ENCODE data around the gene PAPSS2.

Gene PAPSS2

DNA sequence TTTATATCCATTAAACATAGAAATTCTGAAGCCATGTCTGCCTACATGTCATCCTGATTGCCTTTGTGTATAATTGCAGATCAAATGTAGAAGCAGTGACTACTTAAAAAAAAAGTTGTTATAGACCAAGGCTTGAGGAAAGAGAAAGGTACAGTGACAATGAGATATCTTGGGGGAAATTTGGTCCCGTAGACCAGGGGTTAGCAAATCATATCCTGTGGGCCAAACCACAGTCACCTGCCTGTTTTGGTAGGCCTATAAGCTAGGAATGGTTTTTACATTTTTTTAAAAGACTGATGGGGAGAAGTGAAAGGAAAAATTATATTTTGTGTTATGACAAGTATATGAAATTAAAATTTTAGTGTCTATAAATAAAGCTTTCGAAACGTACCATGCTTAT, 12.9 kb downstream of the PAPSS2 start:
- DNase-seq: no peak

DNA sequence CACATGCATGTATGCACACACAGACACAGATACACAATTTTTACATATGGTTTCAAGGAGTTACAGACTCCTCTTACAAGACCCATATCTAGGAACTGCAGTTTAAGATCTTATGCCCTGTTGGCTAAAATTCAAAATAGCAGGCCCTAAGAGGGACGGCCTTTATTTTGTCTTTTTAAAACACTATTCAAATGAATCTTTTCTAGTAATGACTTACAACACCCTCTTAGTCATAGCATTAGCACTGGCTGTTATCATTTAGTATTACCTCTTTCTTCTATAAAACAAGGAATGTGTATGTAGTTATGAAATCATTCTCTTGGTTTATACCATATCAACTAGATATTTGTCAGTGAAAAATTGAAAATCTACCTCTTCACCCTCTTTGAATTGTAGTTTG, 15.3 kb downstream of the PAPSS2 start:
- no peak for DNase-seq

DNA sequence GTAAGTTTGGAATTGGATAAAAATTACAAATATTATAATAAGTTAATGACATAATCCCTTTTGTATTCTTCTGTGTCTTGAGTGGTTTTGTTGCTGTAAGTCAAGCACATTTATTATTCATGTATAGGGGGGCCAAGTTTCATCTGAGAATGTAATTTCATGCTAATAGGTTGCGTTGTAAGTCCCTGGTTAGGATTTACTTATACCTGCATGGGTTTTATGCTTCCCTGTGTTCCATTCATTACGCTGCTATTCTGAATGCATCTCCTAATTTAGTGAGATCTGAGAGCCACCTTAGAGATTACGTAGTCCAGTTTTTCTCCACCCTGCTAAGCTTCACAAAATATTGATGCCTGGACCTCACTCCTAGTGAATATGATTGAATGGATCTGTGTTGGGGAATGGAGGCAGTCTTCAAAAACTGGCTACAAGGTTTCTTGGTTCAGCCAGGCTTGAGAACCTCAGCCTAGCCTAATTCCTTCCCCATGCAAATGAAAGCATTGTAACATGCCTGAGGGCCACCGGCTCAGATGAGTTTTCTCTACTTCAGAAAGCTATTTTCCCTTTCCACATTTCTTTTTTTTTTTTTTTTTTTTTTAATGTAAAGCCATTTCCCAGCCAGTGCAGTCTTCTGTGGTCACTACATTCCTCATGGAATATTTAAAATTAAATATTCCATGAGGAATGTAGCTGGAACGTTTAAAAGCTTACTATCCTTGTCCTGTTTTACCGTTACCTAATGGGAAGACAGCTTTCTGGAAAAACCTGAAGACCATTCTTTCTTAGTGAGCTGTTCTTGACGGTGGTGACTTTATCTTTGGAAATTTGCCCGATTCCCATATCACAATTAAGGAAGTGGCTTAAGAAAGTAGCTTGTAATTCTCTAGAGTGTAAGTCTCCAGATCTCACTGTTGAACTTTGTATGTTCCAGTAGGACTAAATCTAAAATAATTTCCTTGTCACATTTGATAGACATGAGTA, 16.0 kb downstream of the PAPSS2 start:
- DNase-seq: no peak

DNA sequence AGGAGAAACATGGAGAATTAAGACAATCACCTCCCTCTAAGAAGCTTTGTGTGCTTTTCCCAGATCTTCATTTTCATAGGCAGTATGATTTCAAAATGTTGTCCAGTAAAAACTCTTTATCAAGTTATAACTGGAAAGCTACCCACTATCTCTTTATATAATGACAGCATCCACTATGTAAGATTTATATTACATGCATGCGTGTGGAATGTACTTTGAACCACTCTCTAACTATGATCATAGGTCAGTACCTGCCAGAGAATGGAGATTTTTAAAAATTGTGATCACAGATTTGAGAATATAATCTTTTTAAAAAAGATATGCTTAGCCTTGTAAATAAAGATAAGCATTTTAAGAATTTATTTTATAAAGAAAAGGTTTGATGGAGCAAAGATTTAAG, 17.9 kb downstream of the PAPSS2 start:
- no peak for DNase-seq

DNA sequence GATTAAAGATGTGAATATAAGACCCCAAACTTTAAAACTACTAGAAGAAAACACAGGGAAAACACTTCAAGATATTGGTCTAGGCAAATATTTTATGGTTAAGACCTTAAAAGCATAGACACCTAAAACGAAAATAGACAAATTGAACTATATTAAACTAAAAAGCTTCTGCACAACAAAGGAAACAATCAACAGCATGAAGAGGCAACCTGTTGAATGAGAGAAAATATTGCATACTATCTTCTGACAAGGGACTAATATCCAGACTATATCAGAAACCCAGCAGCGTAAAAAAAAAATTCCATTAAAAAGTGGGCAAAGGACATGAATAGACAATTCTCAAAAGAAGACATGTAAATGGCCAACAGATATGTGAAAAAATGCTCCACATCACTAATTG, 18.6 kb downstream of the PAPSS2 start:
- DNase-seq: no peak

DNA sequence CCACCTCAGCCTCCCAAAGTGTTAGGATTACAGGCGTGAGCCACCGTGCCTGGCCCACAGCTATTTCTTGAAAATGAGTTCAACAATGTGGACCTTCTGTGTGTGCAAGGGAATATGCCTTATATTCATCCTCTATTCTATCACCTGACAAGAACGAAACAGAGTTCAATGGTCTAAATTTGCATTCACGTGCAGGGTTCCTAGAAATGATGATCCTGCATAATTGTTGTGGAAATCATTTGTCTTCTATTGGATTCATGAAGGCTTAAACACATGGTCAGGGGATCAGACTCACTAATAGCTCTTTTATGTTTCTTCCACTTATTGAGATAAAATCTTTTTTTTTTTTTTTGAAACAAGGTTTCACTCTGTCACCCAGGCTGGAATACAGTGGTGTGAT, 23.7 kb downstream of the PAPSS2 start:
- DNase-seq: no peak

DNA sequence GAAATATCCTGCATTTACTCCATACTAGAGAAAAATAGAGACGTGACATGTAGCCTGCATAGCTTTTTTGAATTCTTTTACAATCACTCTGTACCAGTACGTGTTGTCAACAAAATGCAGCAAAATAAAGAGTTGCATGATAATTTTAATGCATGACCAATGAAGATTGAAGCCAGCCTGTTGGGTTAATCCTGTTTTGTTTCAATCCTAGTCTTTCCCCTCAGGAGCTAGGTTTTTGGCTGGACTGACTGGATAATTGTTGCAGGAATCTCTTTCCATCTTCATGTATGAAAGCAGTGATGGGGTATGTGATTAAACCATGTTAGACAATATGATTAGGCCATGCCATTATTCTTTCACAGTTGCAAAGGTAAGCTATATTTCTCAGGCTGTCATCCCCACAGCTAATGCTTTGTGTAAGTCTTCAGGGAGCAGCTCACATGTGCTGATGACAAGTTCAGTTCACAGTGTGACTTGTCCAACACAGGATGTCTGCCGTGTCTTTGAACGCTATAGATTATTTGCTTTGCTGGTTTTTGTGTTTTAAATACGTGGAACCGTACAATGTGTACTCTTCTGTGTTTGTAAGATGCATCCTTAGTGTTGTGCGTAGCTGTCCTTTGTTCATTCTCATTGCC, 24.4 kb downstream of the PAPSS2 start:
- DNase-seq: no peak

DNA sequence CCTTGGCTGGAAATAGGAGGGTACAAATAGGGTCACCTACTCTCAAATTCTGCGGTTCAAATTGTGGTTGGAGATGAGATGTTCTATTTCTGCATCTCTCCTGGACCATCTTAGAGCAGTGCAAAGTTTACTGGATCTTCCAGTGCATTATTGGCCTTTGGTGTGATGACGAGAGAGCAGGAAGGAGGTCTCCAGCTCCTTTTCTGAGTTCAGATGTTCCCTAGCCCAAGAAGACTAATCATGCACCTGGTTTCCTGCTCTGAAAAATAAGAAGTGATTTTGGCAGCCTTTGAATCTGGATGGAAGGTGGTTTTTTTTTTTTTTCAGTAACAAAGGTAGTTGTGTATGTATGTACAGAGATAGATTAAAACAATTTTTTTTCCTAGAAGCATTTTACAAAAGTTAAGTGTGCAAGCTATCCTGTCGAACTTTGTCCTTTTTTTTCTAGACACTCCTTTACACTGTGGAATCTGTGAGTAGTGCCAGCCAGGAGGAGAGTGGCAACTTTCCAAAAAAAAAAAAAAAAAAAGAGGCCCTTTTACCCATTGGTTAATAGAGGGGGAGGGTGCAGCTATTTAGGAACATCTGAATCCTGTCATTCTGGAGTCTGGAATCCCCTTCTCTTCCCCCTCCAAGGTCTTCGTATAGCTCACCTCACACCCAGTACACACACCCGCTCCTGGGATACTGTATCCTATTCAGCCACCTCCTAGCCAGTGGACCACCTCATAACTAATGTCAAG, 26.3 kb downstream of the PAPSS2 start:
- no peak for DNase-seq

DNA sequence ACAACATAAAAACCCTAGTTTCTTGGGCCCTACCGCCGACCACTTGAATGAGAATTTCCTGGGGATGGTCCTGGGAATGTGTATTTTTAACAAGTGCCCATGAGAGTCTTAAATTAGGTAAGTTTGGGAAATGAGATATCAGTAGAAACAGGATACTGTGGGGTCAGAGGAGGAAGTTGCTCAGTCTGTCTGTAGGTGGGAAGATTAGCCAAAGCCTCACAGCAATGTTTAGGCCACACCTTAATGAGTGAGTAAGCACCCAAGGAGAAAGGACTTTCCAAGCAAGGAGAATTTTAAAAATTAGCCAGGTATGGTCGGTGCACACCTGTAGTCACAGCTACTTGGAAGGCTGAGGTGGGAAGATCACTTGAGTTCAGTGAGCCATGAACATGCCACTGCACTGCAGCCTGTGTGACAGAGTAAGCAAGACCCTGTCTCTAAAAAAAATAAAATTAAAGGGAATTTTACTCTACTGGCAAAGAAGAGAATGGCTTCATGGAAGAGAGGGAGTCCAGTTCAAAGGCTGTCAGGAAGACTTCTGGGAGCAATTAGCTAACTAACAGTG, 31.9 kb downstream of the PAPSS2 start:
- no peak for DNase-seq

DNA sequence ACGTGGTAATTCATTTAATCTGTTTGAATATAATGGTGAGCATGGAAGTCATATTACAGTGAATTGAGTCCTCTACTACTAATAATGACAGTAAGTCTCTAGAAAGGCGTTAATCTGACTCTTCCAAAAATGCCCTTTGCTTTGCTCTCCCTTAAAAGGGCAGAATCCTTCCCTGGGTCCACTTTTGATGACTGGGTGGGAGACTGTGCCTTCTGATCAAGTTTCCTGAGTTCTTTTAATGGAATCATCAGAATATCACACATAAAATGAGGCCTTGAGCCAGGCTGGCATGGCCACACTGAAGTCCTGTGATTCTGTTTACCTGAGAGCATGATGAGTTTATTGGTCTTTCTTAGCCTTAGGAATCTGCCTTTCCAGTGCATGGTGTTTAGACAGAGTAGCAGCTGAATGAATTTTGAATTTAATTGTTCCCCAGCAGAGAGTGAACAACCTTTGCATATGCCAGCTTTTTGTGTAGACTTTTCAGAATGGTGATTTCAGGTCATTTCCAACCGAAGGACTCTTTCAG, 33.3 kb downstream of the PAPSS2 start:
- DNase-seq: no peak

DNA sequence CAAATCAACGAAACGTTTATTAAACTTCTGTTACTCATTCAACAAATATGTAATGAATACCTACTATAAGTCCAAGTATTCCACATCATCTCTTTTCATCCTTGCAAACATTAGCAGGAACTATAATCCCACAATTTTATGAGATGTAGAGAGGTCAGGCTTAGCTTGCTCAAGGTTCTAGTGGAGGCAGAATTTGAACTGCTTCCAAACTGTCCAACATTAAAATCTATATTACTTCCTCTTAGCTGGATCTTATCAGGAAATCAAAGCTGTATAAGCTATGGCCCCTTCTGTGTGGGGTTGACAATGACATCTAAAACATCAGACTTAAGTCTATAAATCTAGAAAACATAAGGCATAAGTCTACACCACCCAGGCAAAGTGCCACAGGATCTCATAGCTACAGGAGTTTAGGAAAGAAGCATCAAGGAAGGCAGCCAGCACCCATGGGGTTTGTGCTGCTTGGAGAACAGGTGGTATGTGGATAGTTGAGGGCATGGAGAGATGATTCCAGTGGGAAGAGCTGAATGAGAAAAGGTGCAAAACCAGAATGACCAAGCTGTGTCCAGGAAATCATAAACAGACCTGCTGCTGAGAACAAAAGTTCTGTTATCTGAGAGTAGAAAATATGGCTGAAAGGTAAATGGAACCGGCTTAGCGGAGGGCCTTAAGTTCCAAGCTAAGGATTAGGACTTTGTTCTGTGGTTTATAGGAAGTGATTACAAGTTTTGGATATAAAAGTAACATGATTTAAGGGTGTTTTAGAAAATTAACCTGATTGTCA, 34.5 kb downstream of the PAPSS2 start:
- no peak for DNase-seq

DNA sequence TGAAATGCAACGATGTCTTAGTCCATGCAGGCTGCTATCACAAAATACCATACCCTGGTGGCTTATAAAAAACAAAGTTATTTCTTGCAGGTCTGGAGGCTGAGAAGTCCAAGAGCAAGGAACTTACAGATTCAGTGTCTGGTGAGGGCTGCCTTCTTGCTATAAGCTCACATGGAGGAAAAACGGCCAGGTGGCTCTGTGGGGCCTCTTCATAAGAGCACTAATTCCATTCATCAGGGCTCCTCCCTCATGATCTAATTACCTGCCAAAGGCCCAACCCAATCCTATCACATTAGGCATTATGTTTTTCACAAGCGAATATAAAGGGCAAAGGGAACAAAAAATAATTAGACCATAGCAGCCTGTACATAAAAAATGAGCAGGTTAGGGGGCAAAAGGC, 35.4 kb downstream of the PAPSS2 start:
- DNase-seq: no peak

DNA sequence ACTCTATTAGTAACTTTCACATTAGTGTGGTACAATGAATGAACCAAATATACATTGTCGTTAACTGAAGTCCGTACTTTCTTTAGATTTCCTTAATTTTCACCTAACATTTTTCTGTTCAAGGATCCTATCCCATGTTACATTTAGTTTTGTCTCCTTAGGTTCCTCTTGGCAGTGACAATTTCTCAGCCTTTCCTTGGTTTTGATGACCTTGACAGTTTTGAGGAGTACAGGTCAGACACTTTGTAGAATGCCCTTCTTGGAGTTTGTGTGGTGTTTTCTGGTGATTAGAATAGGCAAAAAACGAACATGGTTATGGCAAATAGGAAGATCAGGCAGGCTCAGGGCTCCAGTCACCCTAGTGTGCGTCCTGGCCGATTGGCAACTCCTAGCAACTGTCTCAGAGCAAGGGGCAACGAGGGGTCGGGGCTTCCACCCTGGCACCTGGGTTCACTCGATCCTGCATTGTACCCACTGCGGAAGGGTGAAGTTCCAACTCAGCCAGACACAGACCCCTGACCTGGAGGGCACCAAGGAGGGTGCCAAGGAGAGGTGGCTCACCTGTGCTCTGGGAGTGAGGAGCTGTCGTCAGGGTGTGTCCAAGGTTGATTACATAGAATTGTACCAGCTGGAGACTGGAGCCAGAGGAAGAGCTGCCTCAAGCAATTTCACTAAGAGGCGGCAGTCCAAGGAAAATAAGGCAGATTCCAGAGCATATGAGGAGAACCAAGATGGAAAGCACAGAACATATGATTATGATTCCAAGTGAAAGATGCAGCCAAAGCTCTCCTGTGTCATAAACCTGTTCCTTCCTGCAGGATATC, 37.5 kb downstream of the PAPSS2 start:
- DNase-seq: no peak

DNA sequence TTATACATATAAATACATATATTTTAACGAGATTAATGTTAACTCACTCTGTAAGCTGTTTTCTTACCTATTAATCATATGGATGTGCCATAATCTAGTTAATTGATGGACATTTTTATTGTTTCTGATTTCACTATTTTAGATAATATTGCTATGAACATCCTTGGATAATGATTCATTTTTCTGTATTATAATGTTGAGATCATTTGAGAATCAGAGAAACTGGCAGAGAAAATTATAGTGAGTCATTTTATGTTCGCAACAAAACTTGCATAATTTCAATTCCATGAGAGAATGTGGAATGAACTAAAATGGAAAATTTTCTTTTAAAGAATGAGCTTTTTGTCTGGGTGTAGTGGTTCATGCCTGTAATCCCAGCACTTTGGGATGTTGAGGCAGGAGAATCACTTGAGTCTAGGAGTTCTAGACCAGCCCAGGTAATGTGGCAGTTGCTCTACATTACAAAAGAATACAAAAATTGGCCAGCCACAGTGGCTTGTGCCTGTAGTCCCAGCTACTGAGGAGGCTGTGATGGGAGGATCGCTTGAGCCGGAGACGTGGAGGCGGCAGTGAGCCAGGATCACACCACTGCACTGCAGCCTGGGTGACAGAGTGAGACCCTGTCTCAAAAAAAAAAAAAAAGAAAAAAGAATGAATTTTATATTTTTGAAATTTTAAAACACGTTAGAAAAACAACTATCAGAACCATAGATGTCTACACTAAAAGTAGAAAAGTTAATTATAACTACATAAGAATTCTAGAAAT, 40.5 kb downstream of the PAPSS2 start:
- DNase-seq: no peak

DNA sequence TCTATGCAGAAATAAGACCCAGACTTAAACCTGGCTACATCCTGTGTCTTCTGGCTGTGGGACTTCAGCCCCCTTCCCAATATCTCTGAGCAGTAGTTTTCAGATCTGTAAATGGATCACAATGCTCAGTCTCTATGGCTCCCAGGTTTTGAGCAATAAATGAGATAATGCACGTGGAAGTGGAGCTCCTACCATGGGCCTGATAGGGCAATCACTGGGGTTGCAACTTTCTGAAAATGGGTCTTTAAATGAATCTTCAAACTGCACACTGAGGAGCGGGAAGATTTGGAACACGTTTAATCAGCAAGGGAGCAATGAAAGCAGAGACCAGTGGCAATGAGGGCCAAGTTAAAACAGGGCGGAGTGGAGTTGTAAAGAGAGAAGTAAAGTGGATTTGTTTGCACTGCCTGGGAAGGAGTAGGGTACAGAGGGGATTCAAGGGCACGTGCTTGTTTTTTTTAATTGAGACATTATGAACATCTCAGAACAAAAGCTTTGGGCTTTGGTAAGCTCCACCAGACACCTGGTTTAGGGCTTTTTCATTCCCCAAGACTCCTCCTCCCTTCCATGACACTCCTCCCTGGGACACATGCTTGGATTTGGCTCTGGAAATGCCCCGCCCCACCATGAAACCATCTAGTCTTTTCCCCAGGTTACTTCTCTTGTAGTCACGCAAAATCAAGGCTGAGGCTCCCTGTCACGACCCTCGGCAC, 42.7 kb downstream of the PAPSS2 start:
- DNase-seq: no peak

DNA sequence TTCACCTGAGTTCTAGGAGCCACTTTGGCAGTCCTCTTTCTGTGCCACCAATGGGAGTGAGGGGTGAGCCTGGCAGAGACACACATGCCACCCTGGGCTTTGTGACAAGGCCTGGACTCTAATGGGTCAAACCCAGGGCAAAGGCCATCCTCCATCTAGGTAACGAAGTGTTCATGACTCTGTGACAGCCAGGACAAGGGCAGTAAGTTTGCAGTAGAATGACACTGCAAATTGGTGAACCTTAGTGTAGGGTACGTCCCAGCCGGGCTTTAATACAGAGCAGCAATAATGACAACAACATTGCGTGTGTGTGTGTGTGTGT, 43.3 kb downstream of the PAPSS2 start:
- DNase-seq: no peak

DNA sequence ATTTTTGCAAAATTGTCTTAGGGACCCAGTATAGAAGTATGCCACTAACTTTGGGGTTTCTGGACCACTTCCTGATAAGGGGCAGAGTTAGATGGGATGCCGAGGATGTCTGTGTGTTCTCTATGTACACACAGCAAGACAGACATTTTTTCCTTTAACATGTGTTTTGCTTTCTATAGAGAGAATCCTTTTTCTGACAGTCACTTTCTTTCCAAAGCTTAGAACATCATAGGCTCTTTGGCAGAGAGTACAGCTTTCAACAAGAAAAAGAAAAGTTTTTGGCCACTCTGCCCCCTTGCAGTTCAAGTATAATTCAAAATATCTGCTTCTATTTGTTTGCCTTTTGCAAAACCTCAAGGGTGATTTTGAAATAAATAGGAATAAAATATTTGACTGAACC, 44.1 kb downstream of the PAPSS2 start:
- DNase-seq: no peak

DNA sequence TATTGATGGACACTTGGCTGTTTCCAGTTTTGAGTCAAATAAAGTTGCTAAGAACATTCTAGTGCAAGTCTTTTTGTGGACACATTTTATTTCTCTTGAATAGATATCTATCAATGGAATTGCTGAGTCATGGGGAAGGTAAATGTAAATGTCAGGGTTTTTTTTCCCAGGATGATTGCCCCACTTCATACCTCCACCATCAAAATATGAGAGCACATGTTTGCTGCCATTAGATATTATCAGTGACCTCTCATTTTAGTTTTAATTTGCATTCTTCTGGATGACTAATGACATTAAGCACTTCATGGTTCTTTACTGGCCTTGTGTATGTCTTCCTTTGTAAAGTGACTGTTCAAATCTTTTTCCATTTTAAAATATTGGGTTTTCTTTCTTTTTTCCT, 45.7 kb downstream of the PAPSS2 start:
- DNase-seq: no peak

DNA sequence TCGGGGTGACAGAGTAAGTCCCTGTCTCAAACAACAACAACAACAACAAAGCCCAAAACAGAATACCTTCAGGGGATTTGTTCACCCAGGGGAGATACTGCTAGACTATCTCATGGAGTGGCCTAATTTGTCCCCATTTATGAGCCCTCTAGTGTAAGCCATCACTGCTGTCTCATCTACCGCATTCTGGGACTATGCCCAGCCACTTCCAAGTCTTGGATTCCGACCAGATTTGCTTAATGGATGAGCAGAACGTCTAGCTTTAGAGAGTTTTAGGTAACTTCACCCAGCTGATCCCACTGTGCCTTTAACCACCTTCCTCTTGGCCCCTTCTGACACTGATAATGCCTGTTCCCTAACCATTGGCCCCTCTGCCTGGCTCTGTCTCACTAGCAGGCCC, 47.1 kb downstream of the PAPSS2 start:
- no peak for DNase-seq

DNA sequence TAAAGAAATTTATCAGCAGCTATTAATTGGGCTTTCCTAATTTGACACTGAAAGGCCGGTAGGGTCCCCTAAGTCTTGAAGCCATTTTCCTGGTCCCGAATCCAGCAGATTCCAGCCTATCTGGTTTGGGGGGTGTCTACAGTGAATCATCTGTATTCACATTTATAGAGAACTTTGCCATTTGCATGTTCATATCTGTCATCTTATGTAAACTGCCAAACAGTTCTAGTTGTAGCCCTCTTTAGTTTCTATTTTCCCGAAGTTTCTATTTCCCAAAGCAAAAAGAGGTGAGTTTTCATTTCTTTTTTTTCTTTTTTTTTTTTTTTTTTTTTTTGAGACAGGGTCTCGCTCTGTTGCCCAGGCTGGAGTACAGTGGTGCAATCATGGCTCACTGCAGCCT, 47.6 kb downstream of the PAPSS2 start:
- no peak for DNase-seq

Data from islet precursor cell (in vitro differentiated cells).